K562 (cell line): ENCODE data around the gene PPM1E. TPM values are rescaled to one million over a fixed set of nuclear protein-coding genes. Genes with fewer than 3 reads are reported as not detected.

Experiments used
- ATAC-seq: fragments of 200-7000 bp; cut with Tn5 transposase; 3 replicates; pipeline ENCODE4 v1.9.1; 2020; ENCODE audit warnings: moderate library complexity
- BruUV-seq: library from RNA; stranded (reverse); fragments of 400-500 nt; replicated peaks from 2 replicates; lab custom pipeline; 2021; lab: Mats Ljungman, UMichigan
- CTCF ChIA-PET: fragments of 300-600 bp; formaldehyde crosslinking; extraction: SDS; loops from one replicate; lab custom pipeline; 2021; ENCODE audit warnings: low intra/inter-chr PET ratio; lab: Yijun Ruan, JAX
- POLR2A ChIA-PET: fragments of 300-600, 350-650 bp; sonication (Branson Sonifier 250); formaldehyde crosslinking; extraction: SDS; loops from one replicate; lab custom pipeline; 2021; ENCODE audit warnings: antibody characterized with exemption, inconsistent platforms; lab: Yijun Ruan, JAX
- DNase-seq, 4 experiments: peaks; one replicate each; pipeline versions ENCODE4 v3.0.0 to v3.0.0-alpha.2; 2011 to 2018; ENCODE audit warnings: low spot score in 3 of 4, mixed read lengths in 3 of 4; ENCODE audit errors: extremely low read depth in 1 of 4
- FAIRE-seq: peaks from 2 replicates; lab custom pipeline; 2011; peaks lifted over from hg19 to GRCh38; lab: Jason Lieb, UNC
- H2AFZ ChIP-seq: 2 replicates; pipeline ENCODE4 v1.6.0; 2011; ENCODE audit warnings: low read depth, low read length, control low read depth, inconsistent platforms
- H3K27ac ChIP-seq: fragments of 200-600 bp; 3 replicates; pipeline ENCODE4 v1.8.0; 2011; ENCODE audit warnings: low read depth, mild to moderate bottlenecking, control low read depth, inconsistent platforms, low read length, moderate library complexity, mixed read lengths; ENCODE audit errors: extremely low read depth
- H3K27me3 ChIP-seq, 2 experiments: fragments of 300-600 bp in 1 of 2; 2 replicates in 1 of 2; 3 replicates in 1 of 2; pipeline versions ENCODE4 v1.6.0 to v1.8.0; 2011; ENCODE audit warnings: inconsistent platforms in 2 of 2, low read length in 2 of 2, mild to moderate bottlenecking in 1 of 2, mixed read lengths in 1 of 2, moderate library complexity in 1 of 2; ENCODE audit not compliant: control insufficient read depth in 2 of 2, insufficient read depth in 2 of 2
- H3K36me3 ChIP-seq: fragments of 300-600 bp; 3 replicates; pipeline ENCODE4 v1.8.0; 2011; ENCODE audit warnings: mild to moderate bottlenecking, low read length, inconsistent platforms; ENCODE audit not compliant: control insufficient read depth, insufficient read depth
- H3K4me1 ChIP-seq, 2 experiments: fragments of 200-600 bp in 1 of 2; replicated peaks in 1 of 2; 2 replicates in 1 of 2; 3 replicates in 1 of 2; pipeline versions ENCODE4 v1.5.1 to v1.8.0; 2011; ENCODE audit warnings: inconsistent platforms in 2 of 2, low read length in 2 of 2, mild to moderate bottlenecking in 1 of 2, mixed read lengths in 1 of 2, moderate library complexity in 1 of 2; ENCODE audit not compliant: control insufficient read depth in 2 of 2, insufficient read depth in 2 of 2
- H3K4me2 ChIP-seq: 2 replicates; pipeline ENCODE4 v1.6.1; 2011; ENCODE audit warnings: low read length, control low read depth, inconsistent platforms, mixed read lengths; ENCODE audit not compliant: insufficient read depth
- H3K4me3 ChIP-seq: fragments of 200-600 bp; sonication (generic), shearing (Covaris generic); 2 replicates; pipeline ENCODE4 v1.5.1; 2016; ENCODE audit warnings: control low read depth, inconsistent platforms
- H3K79me2 ChIP-seq: fragments of 200-600 bp; 3 replicates; pipeline ENCODE4 v1.8.0; 2011; ENCODE audit warnings: low read length, inconsistent platforms; ENCODE audit not compliant: control insufficient read depth, insufficient read depth
- H3K9ac ChIP-seq, 2 experiments: 2 replicates each; pipeline versions ENCODE4 v1.6.0 to v1.6.1; 2011; ENCODE audit warnings: low read depth in 2 of 2, low read length in 2 of 2, control low read depth in 1 of 2, inconsistent platforms in 1 of 2, mild to moderate bottlenecking in 1 of 2, mixed read lengths in 1 of 2; ENCODE audit not compliant: insufficient read depth in 1 of 2
- H3K9me1 ChIP-seq: one replicate; pipeline ENCODE4 v1.6.0; 2011; ENCODE audit warnings: inconsistent platforms, mild to moderate bottlenecking, low read length, moderate library complexity; ENCODE audit not compliant: control insufficient read depth, insufficient read depth
- H3K9me3 ChIP-seq: replicated peaks from 2 replicates; pipeline ENCODE4 v1.5.1; 2011; ENCODE audit warnings: low read depth, low read length, inconsistent platforms; ENCODE audit not compliant: control insufficient read depth, insufficient read depth
- H4K20me1 ChIP-seq: replicated peaks from 2 replicates; pipeline ENCODE4 v1.6.1; 2011; ENCODE audit warnings: low read length, inconsistent platforms, mixed read lengths; ENCODE audit not compliant: control insufficient read depth, insufficient read depth
- RAD21 ChIP-seq, 2 experiments: fragments of 250-450 bp in 1 of 2; fragments of 450-650 bp in 1 of 2; sonication (Bioruptor Pico) in 1 of 2; formaldehyde crosslinking in 1 of 2; IDR thresholded peaks in 1 of 2; conservative IDR thresholded peaks in 1 of 2; 2 replicates each; pipeline versions ENCODE4 v1.4.0 to v1.8.0; 2020 to 2022; ENCODE audit warnings: mild to moderate bottlenecking in 2 of 2, moderate library complexity in 1 of 2
- ZBTB11 ChIP-seq, 3 experiments: fragments of 200-800 bp in 1 of 3; fragments of 250-450 bp in 1 of 3; fragments of 450-650 bp in 1 of 3; sonication (Bioruptor Pico) in 1 of 3; sonication (Bioruptor generic) in 1 of 3; formaldehyde crosslinking in 1 of 3; IDR thresholded peaks; 2 replicates each; pipeline versions ENCODE4 v1.6.1 to v1.8.0; 2016 to 2022; ENCODE audit warnings: mild to moderate bottlenecking in 2 of 3, missing genetic modification characterization in 2 of 3, missing compliant biosample characterization in 1 of 3, moderate library complexity in 1 of 3
- WGBS: fragments of 100-300 bp; shearing (Covaris generic); methylation state at CpG from one replicate; pipeline ENCODE4 v1.1.6; 2016; ENCODE audit warnings: low coverage, mixed read lengths; ENCODE audit not compliant: insufficient coverage; ENCODE audit errors: missing lambda C conversion rate; 5-methylcytosine and 5-hydroxymethylcytosine counted together
- in situ Hi-C: fragments of 300-500 bp; cut with MboI; formaldehyde crosslinking; loops from 4 replicates; pipeline ENCODE4 v1.15.0; 2018; ENCODE audit warnings: inconsistent platforms, mixed read lengths
- intact Hi-C: fragments of 100-400 bp; cut with micrococcal nuclease; formaldehyde crosslinking; loops from 2 replicates; pipeline ENCODE4 v1.14.2; 2022
- polyA plus RNA-seq, 8 experiments: library from polyadenylated mRNA; depleted of rRNA in 4 of 8; stranded (reverse) in 5 of 8; unstranded in 3 of 8; fragments of >200 nt; fragmentation: Nextera tagmentation in 2 of 8; fragmentation: Illumina TruSeq in 1 of 8; extraction: Ambion mirVana in 2 of 8; extraction: Trizol in 1 of 8; gene quantifications; 2 replicates each; pipeline versions ENCODE4 v1.2.1 to v1.2.3, GENCODE V29; 2011 to 2014; ENCODE audit warnings: inconsistent platforms in 1 of 8, missing spikeins in 1 of 8
- total RNA-seq, 7 experiments: library from RNA; depleted of rRNA in 6 of 7; stranded (reverse); fragments of >200 nt in 6 of 7; fragmentation: Illumina TruSeq in 2 of 7; extraction: Trizol in 2 of 7; gene quantifications; 2 replicates each; pipeline versions ENCODE4 v1.2.1 to v1.2.3, GENCODE V29; 2011 to 2021; ENCODE audit warnings: low replicate concordance in 1 of 7

The PPM1E gene
- total and polyA plus RNA-seq, 9 of the 15 experiments (the other 6 are each of a cell fraction or from before 2014, with no cell fraction given) = 1.0 to 5.7 (median 4.7) TPM

GRCh38 chr17:58829172-58829637 lies 73.6 kb downstream of the PPM1E start:
- Histone ChIP-seq H3K4me1 (no peaks in the 10 kb centered on the region; a peak in 1 of 5 replicates), H3K27me3 (no peaks in the 10 kb centered on the region), H2AFZ (no peak overlapping the region), H3K36me3 (no peaks in the 10 kb centered on the region), H4K20me1 (no peaks in the 10 kb centered on the region), H3K27ac (no peak overlapping the region), H3K79me2 (no peaks in the 10 kb centered on the region), H3K4me2 (no peak overlapping the region), H3K4me3 (no peak overlapping the region), H3K9me1 (no peaks in the 10 kb centered on the region), H3K9me3 (no peaks in the 10 kb centered on the region), H3K9ac (no peak overlapping the region)
- no peak for FAIRE-seq
- BruUV-seq = no TSS peak
- DNase-seq = no peak
- intact Hi-C loops (no loop called here), in situ Hi-C loops (no loop called here)
- POLR2A ChIA-PET = no interaction called here
- CTCF ChIA-PET = no interaction called here
- WGBS = 71% methylated on average over 10 of the region's 10 CpGs
- ATAC-seq = no peak
- TF ChIP-seq ZBTB11 (CRISPR knock-in tag; IDR thresholded peaks at IDR 0.05) (peak in 1 of 3 experiments; percentile 36; a peak in 1 of 6 replicates), RAD21 (CRISPR knock-in tag; conservative IDR thresholded peaks at IDR 0.05 in 1 of 2, IDR thresholded peaks at IDR 0.05 in 1 of 2) (no peak)
